Mesendoderm (in vitro differentiated cells): Measurements from ENCODE around the gene CX3CL1.
A peak's percentile ranks its signal among the peaks of the same experiment; 100 is the strongest.
"Not testable (repeated sequence)": the region's sequence is repeated elsewhere in the genome, so short reads cannot be mapped to it uniquely, and the experiment has no call there.

Experiments
- DNase-seq: peaks from one replicate; pipeline ENCODE4 v3.0.0; 2013
- H2AK5ac ChIP-seq: 2 replicates; pipeline ENCODE4 v1.6.1; 2013; ENCODE audit warnings: low read length, inconsistent platforms
- H2BK120ac ChIP-seq: 2 replicates; pipeline ENCODE4 v1.6.1; 2013; ENCODE audit warnings: low read depth, mild to moderate bottlenecking, low read length, moderate library complexity, mixed read lengths
- H2BK15ac ChIP-seq: replicated peaks from 2 replicates; pipeline ENCODE4 v1.6.1; 2013; ENCODE audit warnings: low read depth, mild to moderate bottlenecking, moderate library complexity
- H2BK5ac ChIP-seq: 2 replicates; pipeline ENCODE4 v1.6.1; 2013; ENCODE audit warnings: low read length, inconsistent platforms
- H3K18ac ChIP-seq: 2 replicates; pipeline ENCODE4 v1.6.1; 2013; ENCODE audit warnings: mild to moderate bottlenecking, low read length, mixed read lengths
- H3K23ac ChIP-seq: one replicate; pipeline ENCODE4 v1.6.1; 2013; ENCODE audit warnings: low read length
- H3K27ac ChIP-seq: 2 replicates; pipeline ENCODE4 v1.5.1; 2013; ENCODE audit warnings: low read depth, mild to moderate bottlenecking, inconsistent platforms, low read length, moderate library complexity
- H3K27me3 ChIP-seq: 2 replicates; pipeline ENCODE4 v1.6.1; 2013; ENCODE audit warnings: low read length, control low read depth, mild to moderate bottlenecking, inconsistent platforms; ENCODE audit not compliant: insufficient read depth, poor library complexity
- H3K36me3 ChIP-seq: 2 replicates; pipeline ENCODE4 v1.6.1; 2013; ENCODE audit warnings: low read length, inconsistent platforms; ENCODE audit not compliant: control insufficient read depth, insufficient read depth
- H3K4ac ChIP-seq: one replicate; pipeline ENCODE4 v1.6.1; 2013; ENCODE audit warnings: low read depth, mild to moderate bottlenecking, low read length, moderate library complexity
- H3K4me1 ChIP-seq: 2 replicates; pipeline ENCODE4 v1.6.1; 2013; ENCODE audit warnings: low read depth, low read length, inconsistent platforms; ENCODE audit not compliant: control insufficient read depth
- H3K4me2 ChIP-seq: 2 replicates; pipeline ENCODE4 v1.6.1; 2013; ENCODE audit warnings: low read length
- H3K4me3 ChIP-seq: 2 replicates; pipeline ENCODE4 v1.5.1; 2013; ENCODE audit warnings: mild to moderate bottlenecking, low read length
- H3K56ac ChIP-seq: one replicate; pipeline ENCODE4 v1.6.1; 2013; ENCODE audit warnings: low read length
- H3K79me1 ChIP-seq: 2 replicates; pipeline ENCODE4 v1.6.1; 2013; ENCODE audit warnings: low read length, inconsistent platforms
- H3K79me2 ChIP-seq: 2 replicates; pipeline ENCODE4 v1.6.1; 2013; ENCODE audit warnings: mild to moderate bottlenecking, low read length; ENCODE audit not compliant: control insufficient read depth, insufficient read depth
- H3K9ac ChIP-seq: 2 replicates; pipeline ENCODE4 v1.6.1; 2013; ENCODE audit warnings: low read length, inconsistent platforms
- H4K5ac ChIP-seq: one replicate; pipeline ENCODE4 v1.6.1; 2013; ENCODE audit warnings: low read length
- H4K8ac ChIP-seq: one replicate; pipeline ENCODE4 v1.6.1; 2013; ENCODE audit warnings: low read depth, mild to moderate bottlenecking, control low read depth, low read length, moderate library complexity
- WGBS: extraction: QIAGEN DNeasy Blood & Tissue Kit; methylation state at CpG from one replicate; pipeline ENCODE4 v1.1.7; 2013; ENCODE audit warnings: low lambda C conversion rate, missing lambda C conversion rate; ENCODE audit not compliant: insufficient coverage; ENCODE audit errors: extremely low coverage; 5-methylcytosine and 5-hydroxymethylcytosine counted together

CX3CL1 gene

DNA sequence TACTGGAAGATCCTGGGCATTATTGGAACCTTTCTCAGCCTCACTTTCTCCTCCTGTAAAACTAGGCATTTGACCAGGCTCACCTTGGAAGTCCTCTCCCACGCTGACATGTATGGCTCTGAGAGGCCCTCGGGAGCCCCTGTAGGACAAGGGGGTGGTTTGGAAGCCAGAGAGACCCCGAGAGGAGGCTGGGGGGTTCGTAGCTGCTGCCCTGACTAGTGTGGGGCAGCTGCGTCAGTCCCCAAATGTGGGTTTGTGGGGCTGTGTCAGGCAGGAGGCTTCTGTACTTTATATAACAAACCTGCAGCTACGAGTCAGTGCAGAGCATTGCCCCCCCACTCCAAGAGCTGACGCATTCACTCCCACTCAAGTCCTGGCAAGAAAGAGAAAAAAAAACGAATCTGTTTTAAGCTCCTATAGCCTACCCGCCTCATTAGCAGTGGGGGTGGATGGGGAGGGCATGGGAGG is 1.8 kb downstream of the CX3CL1 start:
- Histone ChIP-seq H3K18ac (no peak overlapping the region), H3K36me3 (no peaks in the 10 kb centered on the region), H3K56ac (no peak overlapping the region), H4K8ac (no peak overlapping the region), H4K5ac (no peak overlapping the region), H2BK15ac (no peak overlapping the region), H2BK5ac (no peak overlapping the region), H3K4ac (no peak overlapping the region), H3K4me2 (no peak overlapping the region), H3K79me2 (no peaks in the 10 kb centered on the region), H3K4me3 (no peak overlapping the region), H3K27me3 (no peaks in the 10 kb centered on the region), H3K23ac (no peak overlapping the region), H2BK120ac (no peak overlapping the region), H3K79me1 (no peaks in the 10 kb centered on the region), H2AK5ac (no peak overlapping the region), H3K9ac (no peak overlapping the region), H3K27ac (no peak overlapping the region), H3K4me1 (peaks cover 4% of the 10 kb centered on the region)
- no CpG with 5 or more reads among the region's 9 CpGs for WGBS
- DNase-seq, result no peak

DNA sequence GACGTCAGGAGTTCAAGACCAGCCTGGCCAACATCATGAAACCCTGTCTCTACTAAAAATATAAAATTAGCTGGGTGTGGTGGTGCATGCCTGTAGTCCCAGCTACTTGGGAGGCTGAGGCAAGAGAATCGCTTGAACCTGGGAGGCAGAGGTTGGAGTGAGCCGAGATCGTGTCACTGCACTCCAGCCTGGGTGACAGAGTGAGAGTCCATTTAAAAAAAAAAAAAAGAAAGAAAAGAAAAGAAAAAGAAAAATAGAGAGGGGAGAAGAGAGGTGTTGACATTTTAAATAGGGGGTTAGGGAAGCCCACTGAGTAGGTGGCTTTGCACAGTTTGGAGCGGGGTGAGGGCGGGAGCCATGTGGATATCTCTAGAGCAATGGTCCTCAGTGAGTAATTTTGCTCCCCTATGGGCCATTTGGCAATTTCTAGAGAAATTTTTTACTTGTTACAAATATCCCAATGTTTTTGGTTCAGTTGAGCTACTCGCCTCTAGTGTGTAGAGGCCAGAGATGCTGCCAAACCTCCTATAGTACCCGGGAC is 2.7 kb downstream of the CX3CL1 start:
- H3K27me3 ChIP-seq, H3K27ac ChIP-seq, H3K4me3 ChIP-seq, H2BK5ac ChIP-seq, DNase-seq, H3K9ac ChIP-seq, H3K4me2 ChIP-seq, H3K56ac ChIP-seq, H4K8ac ChIP-seq, H2AK5ac ChIP-seq, H3K18ac ChIP-seq, H3K36me3 ChIP-seq, H2BK120ac ChIP-seq, H3K23ac ChIP-seq, H2BK15ac ChIP-seq, H3K4me1 ChIP-seq, H4K5ac ChIP-seq, H3K79me2 ChIP-seq, H3K4ac ChIP-seq, H3K79me1 ChIP-seq: not testable (repeated sequence)
- no CpG with 5 or more reads among the region's 8 CpGs for WGBS

DNA sequence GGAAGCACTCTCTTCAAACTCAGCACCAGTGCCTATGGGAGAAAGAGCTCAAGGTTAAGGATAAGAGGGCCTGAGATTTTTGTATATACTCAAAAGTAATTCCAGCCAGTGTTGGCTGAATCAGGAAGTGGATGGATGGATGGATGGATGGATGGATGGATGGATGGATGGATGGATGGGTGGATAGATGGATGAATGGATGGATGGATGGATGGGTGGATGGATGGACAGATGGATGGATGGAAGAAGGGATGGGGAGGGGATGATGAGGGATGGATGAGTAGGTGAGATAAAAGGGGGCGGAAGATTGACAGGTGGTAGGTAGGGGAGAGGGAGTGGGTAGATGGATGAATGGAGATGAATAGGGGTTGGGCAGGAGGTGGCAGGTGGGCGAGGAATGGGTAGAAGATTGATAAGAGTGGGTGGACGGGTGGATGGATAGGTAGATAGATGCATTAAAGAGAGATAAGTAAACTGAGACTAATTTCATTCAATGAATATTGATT is 4.1 kb downstream of the CX3CL1 start:
- 100% methylated on average over 3 of the region's 3 CpGs for WGBS
- no peak overlapping the region for H4K8ac ChIP-seq
- no peak overlapping the region for H2BK120ac ChIP-seq
- no peak overlapping the region for H3K56ac ChIP-seq
- H3K4me2 ChIP-seq, result no peak overlapping the region
- no peak overlapping the region for H3K27ac ChIP-seq
- no peak overlapping the region for H3K18ac ChIP-seq
- H3K9ac ChIP-seq, result no peak overlapping the region
- H2AK5ac ChIP-seq, result no peak overlapping the region
- no peaks in the 10 kb centered on the region for H3K27me3 ChIP-seq
- H3K23ac ChIP-seq, result no peak overlapping the region
- no peaks in the 10 kb centered on the region for H3K79me1 ChIP-seq
- peaks cover 4% of the 10 kb centered on the region for H3K4me1 ChIP-seq
- H2BK15ac ChIP-seq, result no peak overlapping the region
- no peak for DNase-seq
- no peaks in the 10 kb centered on the region for H3K79me2 ChIP-seq
- H3K4ac ChIP-seq, result no peak overlapping the region
- no peak overlapping the region for H3K4me3 ChIP-seq
- H3K36me3 ChIP-seq, result no peaks in the 10 kb centered on the region
- no peak overlapping the region for H2BK5ac ChIP-seq
- H4K5ac ChIP-seq, result no peak overlapping the region

DNA sequence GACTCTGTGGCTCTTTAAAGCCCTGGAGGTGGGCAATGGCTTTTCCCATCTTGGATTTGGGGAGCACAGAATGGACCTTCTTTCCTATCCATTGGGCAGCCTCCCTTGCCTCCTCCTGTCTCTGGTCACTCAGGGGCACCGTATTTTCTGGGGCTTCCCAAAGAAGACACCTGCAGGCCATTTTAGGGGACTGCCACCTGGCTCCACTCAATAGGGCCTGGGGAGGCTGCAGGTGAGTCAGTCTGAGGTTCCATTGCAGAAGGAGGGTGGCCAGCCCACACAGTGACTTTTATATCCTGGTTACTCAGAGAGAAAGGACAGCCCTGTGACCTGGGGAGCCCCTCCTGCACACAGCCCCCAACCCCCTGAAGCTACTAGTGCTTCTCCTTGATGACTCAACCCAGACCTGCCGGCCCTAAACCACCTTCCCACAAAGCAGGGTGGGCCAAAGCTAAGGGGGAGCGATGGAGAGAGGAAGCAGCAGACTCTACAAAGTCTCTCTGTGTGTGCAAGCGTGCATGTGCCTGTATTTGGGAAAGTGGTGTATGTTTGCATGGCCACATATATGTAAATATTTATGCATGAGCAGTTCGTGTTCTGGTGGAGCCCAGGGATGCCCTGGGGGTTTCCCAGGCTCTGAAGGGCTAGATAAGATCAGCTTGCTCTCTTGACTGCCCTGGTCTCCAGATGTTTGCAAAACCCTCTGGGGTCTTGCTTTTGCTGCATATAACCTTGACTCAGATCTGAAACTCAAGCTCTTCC is 5.0 kb downstream of the CX3CL1 start:
- H3K4me1 ChIP-seq, result peaks cover 4% of the 10 kb centered on the region
- no peak overlapping the region for H3K4me2 ChIP-seq
- H2AK5ac ChIP-seq, result no peak overlapping the region
- H3K79me2 ChIP-seq, result no peaks in the 10 kb centered on the region
- H3K36me3 ChIP-seq, result no peaks in the 10 kb centered on the region
- no peak overlapping the region for H3K56ac ChIP-seq
- H3K27ac ChIP-seq, result no peak overlapping the region
- no peak overlapping the region for H3K4ac ChIP-seq
- H2BK120ac ChIP-seq, result no peak overlapping the region
- peak; percentile 69 for DNase-seq
- no peak overlapping the region for H3K9ac ChIP-seq
- H3K23ac ChIP-seq, result no peak overlapping the region
- no peak overlapping the region for H3K4me3 ChIP-seq
- H4K8ac ChIP-seq, result no peak overlapping the region
- no peaks in the 10 kb centered on the region for H3K79me1 ChIP-seq
- H2BK5ac ChIP-seq, result no peak overlapping the region
- H3K27me3 ChIP-seq, result no peaks in the 10 kb centered on the region
- no peak overlapping the region for H3K18ac ChIP-seq
- no peak overlapping the region for H4K5ac ChIP-seq
- H2BK15ac ChIP-seq, result no peak overlapping the region
- no CpG with 5 or more reads among the region's 5 CpGs for WGBS

DNA sequence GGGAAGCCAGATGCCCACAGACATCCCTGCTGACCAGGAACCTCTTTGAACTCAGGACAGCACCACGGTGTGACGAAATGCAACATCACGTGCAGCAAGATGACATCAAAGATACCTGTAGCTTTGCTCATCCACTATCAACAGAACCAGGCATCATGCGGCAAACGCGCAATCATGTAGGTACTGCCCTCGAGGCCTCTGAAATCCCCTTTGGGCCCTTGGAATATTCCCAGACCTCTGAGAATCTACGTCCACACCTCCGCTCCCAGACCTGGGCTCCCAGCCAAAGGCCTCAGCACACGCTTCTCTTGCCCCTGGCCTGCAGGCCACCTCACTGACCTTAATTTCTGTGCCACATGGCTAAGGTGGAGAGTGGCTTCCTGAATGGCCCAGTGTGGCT is 7.3 kb downstream of the CX3CL1 start:
- Histone ChIP-seq H3K27ac (no peak overlapping the region), H4K8ac (no peak overlapping the region), H3K27me3 (no peaks in the 10 kb centered on the region)

More for the DNA sequence above, 7.3 kb downstream of the CX3CL1 start:
- WGBS, result no CpG with 5 or more reads among the region's 10 CpGs
- no peak overlapping the region for H3K4me3 ChIP-seq
- H2BK120ac ChIP-seq, result no peak overlapping the region
- no peak overlapping the region for H2AK5ac ChIP-seq
- no peak overlapping the region for H3K56ac ChIP-seq
- no peak overlapping the region for H2BK5ac ChIP-seq
- no peaks in the 10 kb centered on the region for H3K4me1 ChIP-seq
- H4K5ac ChIP-seq, result no peak overlapping the region
- no peak overlapping the region for H3K4ac ChIP-seq
- H3K4me2 ChIP-seq, result no peak overlapping the region
- H2BK15ac ChIP-seq, result no peak overlapping the region
- H3K79me2 ChIP-seq, result no peaks in the 10 kb centered on the region
- no peak overlapping the region for H3K23ac ChIP-seq
- no peaks in the 10 kb centered on the region for H3K36me3 ChIP-seq
- DNase-seq, result no peak
- no peak overlapping the region for H3K18ac ChIP-seq
- H3K79me1 ChIP-seq, result no peaks in the 10 kb centered on the region
- no peak overlapping the region for H3K9ac ChIP-seq
